Right lung (tissue), 5 donors: ENCODE data around the gene MDH1. TPM values are rescaled to one million over a fixed set of nuclear protein-coding genes. Genes with fewer than 3 reads are reported as not detected.
"Not testable (repeated sequence)": the region's sequence is repeated elsewhere in the genome, so short reads cannot be mapped to it uniquely, and the experiment has no call there.

Source experiments
- DNase-seq, 2 donors: peaks; one replicate each; pipeline ENCODE4 v3.0.0-alpha.2; 2013
- polyA plus RNA-seq, 5 donors: library from polyadenylated mRNA; unstranded; fragments of 120-200 nt; gene quantifications; one replicate each; pipeline versions ENCODE4 v1.2.1 to v1.2.3, GENCODE V29; 2013; ENCODE audit warnings: inconsistent platforms in 1 of 5, low replicate concordance in 1 of 5; ENCODE audit not compliant: insufficient read length in 5 of 5, insufficient read depth in 1 of 5

MDH1 gene
- polyA plus RNA-seq, 5 donors = 185 to 229 (median 218) TPM

DNA sequence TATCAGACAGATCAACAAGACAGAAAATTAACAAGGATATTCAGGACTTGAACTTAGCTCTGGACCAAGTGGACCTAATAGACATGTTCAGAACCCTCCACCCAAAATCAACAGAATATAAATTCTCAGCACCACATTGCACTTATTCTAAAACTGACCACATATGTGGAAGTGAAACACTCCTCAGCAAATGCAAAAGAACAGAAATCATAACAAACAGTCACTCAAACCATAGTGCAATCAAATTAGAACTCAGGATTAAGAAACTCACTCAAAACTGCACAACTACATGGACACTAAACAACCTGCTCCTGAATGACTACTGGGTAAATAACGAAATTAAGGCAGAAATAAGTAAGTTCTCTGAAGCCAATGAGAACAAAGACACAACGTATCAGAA is 35.0 kb downstream of the MDH1 start:
- DNase-seq = not testable (repeated sequence)

GRCh38 chr2:63627866-63628265 is 39.1 kb downstream of the MDH1 start:
- no peak for DNase-seq

DNA sequence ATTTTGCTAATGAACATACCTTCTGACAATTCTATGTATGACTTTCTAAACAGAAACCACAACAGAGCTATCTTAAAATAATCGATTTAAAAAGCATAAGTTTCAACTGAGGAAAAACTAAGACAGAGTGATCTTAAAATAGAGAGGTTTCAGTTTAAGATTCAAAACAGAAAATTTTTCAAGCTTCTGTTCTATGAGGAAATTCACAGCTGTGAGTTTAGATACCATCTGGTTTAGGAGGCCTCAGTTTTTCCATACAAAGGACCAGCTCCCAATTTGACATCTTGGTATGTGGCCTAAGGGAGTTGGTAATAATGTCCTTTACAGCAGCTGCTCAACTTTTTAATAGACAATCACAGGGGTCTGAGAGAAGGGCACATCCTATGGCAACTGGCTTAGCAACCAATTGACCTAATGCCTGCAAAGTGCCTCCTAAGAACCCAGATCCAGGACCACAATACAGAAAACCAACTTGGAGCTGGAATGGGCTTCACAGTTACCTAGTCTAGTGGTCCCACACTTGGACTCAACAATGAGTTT is 39.7 kb downstream of the MDH1 start:
- no peak for DNase-seq

DNA sequence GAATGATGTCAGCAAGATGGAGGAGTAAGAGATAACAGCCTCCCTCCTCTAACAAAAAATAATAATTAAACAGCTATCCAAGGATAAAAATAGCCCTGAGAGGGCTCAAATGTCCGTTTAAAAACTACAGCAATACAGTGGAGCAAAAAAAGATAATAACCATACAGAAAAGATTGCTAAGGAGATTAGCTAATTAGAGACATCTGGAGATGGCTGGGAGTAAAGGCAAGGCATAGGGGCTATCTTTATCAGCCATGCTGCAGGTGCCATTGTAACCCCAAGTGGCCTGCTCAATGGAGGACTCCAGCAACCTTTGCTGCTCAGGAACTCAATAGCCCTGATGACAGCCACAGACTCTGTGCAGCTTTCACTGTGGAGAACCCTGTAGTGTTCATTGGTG is 42.7 kb downstream of the MDH1 start:
- DNase-seq = no peak

- no peak for DNase-seq
Observed at GRCh38 chr2:63632382-63632781, 43.6 kb downstream of the MDH1 start.

DNA sequence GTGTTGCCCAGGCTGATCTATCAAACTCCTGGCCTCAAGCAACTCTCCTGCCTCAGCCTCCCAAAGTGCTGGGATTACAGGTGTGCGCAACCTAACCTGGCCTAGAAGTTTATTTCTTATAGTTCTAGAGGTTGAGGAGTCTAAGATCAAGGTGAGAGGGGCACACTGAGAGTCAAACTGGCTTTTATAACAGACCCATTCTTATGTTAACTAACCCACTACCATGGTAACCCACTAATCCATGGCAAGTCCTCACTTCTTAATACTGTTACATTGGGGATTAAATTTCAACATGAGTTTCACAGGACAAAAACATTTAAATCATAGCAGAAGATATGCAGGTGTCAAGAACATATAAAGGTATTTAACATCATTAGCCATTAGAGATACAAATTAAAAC is 50.6 kb downstream of the MDH1 start:
- DNase-seq = no peak

DNA sequence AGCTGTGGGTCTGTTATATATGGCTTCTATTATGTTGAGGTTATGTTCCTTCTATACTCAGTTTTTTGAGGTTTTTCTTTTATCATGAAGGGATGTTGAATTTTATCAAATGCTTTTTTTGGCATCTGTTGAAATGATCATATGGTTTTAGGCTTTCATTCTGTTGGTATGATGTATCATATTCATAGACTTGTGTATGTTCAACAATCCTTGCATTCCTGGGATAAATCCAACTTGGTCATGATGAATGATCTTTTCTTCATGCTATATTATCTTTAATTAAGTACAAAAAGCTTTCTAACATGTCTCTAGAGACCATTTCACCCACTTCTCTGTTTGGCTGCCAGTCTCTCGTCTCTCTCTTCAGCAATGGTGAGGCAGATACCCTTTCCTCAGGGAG is 54.2 kb downstream of the MDH1 start:
- DNase-seq = no peak

DNA sequence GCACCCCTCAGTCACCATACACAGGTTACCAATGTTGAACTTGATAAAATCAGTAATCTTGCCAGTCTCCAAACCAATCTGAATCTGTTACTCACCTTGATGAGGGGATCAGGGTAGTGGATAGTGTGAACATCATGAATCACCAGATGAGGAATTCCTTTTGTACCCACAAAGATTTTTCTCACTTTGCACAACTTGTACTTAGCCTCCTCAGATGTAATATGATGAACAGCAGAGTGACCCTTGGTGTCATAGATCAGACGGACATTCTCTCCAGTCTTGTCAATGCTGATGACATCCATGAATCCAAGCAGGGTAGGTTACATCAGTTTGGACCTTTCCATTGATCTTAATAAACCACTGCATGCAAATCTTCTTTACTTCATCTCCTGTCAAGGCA is 54.7 kb downstream of the MDH1 start:
- no peak for DNase-seq

DNA sequence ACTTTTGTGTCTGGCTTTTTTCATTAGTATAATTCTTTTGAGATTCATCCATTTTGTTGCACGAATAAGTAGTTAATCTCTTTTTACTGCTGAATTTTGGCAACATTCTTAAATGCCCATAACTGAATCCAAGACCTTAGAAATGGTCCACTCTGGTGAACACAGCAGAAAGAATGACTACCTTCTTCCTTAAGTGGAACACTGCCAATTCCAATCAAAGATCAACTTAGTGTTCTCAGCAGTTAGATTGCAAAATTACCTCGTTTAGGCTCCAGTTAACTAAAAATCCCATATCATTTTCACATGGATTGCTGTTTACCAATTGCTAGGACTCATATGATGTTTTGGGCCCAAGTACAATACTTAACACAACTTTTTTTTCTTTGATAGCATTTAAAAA is 59.9 kb downstream of the MDH1 start:
- DNase-seq = no peak

DNA sequence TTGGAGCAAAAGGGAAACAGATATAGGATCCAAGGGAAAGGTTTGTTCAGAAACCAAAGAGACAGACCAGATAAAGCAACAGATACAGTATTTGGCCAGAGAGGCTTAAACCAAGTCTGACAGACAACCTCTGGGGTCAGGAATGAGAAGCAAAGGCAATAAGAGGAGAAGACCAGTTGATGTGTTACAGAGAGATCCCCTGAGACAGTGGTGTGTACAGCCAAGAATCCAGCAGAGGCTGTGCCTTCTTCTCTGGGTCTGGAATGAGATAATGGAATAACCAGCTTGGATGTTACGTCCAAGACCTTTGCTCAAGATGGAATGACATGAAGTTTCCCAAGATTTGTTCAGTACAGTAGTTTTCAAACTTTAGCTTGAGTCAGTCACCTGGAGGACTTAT is 61.1 kb downstream of the MDH1 start:
- DNase-seq = no peak

DNA sequence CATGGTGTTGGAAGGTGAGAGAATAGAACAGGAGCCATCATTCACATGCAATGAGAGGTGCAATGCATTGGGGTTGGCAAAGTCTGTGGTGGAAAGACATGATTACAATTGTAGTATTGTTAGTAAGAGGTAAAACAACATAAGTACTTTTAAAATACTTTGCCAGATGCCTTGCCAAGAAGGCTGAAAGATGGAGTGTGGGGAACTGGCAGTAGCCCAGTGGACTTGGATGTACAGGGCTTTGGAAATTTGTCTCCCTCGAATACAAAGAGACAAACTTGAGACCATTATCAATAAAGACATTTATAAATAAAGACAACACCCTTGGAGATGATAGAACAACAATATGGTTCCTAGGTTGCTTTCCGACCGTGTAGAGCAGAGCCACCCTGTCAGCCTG is 62.0 kb downstream of the MDH1 start:
- no peak for DNase-seq

GRCh38 chr2:63651356-63651755 is 62.6 kb downstream of the MDH1 start:
- DNase-seq = no peak

DNA sequence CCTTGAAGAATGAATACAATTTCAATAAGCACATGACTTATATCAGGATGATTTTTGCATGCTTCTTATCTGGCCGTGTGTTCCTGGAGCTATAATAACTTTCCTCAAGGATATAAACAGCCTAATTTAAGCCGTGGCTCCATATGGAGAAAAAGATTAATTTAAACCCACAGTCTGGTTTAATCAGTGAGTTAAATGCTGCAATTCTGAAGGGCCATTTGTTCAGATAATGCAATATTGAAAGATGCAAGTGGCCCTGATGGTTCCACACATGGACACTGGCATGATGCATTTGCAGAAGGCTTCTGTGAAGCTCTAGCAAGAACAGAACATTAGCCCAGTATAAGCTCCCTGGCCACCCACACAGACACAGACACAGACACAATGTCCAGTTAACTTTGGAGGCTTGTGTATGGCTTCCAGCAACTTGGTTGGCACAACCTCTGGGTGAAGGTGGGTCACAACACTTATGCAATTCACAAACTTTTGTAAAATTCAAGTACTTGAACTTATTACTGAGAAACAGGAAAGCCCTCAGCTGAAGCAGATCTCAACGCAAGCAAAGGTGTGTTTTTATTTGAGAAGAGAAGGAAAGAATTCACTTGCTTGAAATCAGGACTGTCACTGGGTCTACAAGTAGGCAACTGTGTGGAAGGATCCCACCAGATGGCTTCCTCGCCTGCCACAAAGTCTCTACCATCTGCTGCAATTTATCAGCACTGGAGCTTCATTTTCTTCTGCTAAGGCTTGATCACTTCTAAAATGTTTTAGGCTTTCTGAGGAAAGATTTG is 63.3 kb downstream of the MDH1 start:
- no peak for DNase-seq

DNA sequence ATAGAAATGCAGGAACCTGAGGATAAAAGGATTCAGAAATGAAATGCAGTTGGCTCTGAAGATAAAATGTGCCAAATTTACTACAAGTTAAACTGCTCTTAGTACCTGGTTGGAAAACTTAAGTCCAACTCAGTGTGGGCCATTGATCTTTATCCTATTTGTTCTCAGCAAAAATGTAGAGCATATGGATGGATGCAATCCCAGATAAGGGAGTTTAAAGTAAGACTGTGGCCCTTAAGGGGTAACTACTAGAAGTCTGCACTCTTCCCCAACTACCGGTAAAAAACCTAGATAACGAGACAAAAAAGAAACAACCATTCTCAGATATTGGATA is 63.9 kb downstream of the MDH1 start:
- no peak for DNase-seq

DNA sequence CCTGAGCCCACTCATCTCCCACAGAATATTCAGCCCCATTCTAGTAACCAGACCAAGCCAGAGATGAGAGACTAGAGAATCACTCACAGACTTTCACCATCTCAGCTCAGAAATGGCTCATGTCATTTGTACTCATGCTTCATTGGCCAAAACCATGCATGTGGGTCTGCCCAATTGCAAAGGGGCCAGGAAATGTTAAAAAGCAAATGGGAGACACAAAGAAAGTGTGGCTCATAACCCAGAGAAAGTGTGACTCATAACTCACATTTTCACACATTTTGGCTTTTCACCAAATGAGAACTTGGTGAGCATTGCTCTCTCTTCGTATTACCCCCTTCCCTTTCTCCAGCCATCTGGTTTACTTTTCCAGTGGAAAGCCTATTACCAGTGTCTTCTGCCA is 66.2 kb downstream of the MDH1 start:
- DNase-seq = no peak

Other genes with a start within 250 kb of the MDH1 start
- gene WDPCP, start 486 bp upstream of the MDH1 start, polyA plus RNA-seq = 10 to 100 TPM; 10.1 to 18.0 (median 15.4) TPM